ENCODE results near the gene OOEP.

Gene OOEP

DNA sequence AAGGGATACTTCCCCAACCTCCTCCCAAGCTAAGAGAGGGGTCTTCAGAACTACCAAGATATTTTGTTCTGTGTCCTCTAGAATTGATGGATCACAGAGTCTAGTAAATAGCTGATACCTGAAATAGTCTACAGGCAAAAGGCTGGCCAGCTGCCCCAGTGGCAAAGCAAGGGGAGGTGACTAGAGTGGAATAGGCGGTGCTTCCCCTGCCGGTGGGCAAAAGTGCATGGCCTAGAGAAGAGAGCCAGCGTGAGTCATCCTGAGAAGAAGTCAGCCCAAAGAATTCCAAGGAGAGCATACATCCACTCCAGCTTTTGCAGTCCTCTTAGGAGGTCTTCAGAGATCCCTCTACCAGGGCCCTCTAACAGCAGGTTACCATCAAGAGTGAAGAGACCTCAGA lies 30.4 kb downstream of the OOEP start:
- H3K4me1 ChIP-seq (ENCODE audit: insufficient read depth, low read length), result no peaks in the 10 kb centered on the region
- H3K4me3 ChIP-seq (ENCODE audit: low read depth in 1 of 2, low read length in 2 of 2), result no peak overlapping the region
- H3K9me3 ChIP-seq (ENCODE audit: low read length), result no peaks in the 10 kb centered on the region

GRCh38 chr6:73329201-73329600 lies 40.5 kb downstream of the OOEP start:
- H3K27me3 ChIP-seq (ENCODE audit: control insufficient read depth in 1 of 2, insufficient read depth in 2 of 2, low read length in 2 of 2), result no peaks in the 10 kb centered on the region
- H3K36me3 ChIP-seq (ENCODE audit: insufficient read depth, low read length), result no peaks in the 10 kb centered on the region
- H3K9me3 ChIP-seq (ENCODE audit: low read length), result no peaks in the 10 kb centered on the region
- H3K27ac ChIP-seq (ENCODE audit: low read depth, low read length), result no peak overlapping the region
- H3K9ac ChIP-seq (ENCODE audit: low read length), result no peak overlapping the region
- H3K4me1 ChIP-seq (ENCODE audit: insufficient read depth, low read length), result no peaks in the 10 kb centered on the region
- H3K4me3 ChIP-seq (ENCODE audit: low read depth in 1 of 2, low read length in 2 of 2), result no peak overlapping the region

More for the DNA sequence above, 30.4 kb downstream of the OOEP start:
- Histone ChIP-seq H3K27me3 (ENCODE audit: control insufficient read depth in 1 of 2, insufficient read depth in 2 of 2, low read length in 2 of 2) (no peaks in the 10 kb centered on the region), H3K9ac (ENCODE audit: low read length) (no peak overlapping the region), H3K36me3 (ENCODE audit: insufficient read depth, low read length) (no peaks in the 10 kb centered on the region), H3K27ac (ENCODE audit: low read depth, low read length) (no peak overlapping the region)

DNA sequence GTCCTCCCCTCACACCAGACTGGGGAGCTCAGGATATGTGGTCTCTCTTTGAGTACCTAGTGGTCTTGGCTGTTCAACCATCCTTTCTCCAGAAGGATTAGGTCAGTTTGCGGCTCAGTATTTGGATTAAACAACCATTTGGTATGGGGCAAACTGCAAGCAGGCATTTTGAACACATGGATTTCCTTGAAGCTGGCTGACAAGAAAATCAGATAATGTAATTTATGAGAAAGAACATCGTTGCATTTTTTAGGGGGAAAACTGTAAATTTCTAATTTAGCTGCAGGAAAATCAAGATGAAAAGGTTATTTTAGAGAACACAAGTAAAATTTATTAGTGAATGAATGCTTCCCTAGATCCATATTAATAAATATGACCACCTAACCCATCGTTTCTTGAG lies 40.9 kb downstream of the OOEP start:
- no peak overlapping the region for H3K4me3 ChIP-seq (ENCODE audit: low read depth in 1 of 2, low read length in 2 of 2)
- no peaks in the 10 kb centered on the region for H3K27me3 ChIP-seq (ENCODE audit: control insufficient read depth in 1 of 2, insufficient read depth in 2 of 2, low read length in 2 of 2)
- no peaks in the 10 kb centered on the region for H3K36me3 ChIP-seq (ENCODE audit: insufficient read depth, low read length)
- H3K4me1 ChIP-seq (ENCODE audit: insufficient read depth, low read length), result no peaks in the 10 kb centered on the region
- H3K9ac ChIP-seq (ENCODE audit: low read length), result no peak overlapping the region
- H3K9me3 ChIP-seq (ENCODE audit: low read length), result no peaks in the 10 kb centered on the region
- H3K27ac ChIP-seq (ENCODE audit: low read depth, low read length), result no peak overlapping the region

- Histone ChIP-seq H3K4me1 (ENCODE audit: insufficient read depth, low read length) (no peaks in the 10 kb centered on the region), H3K36me3 (ENCODE audit: insufficient read depth, low read length) (no peaks in the 10 kb centered on the region), H3K27ac (ENCODE audit: low read depth, low read length) (no peak overlapping the region), H3K9me3 (ENCODE audit: low read length) (no peaks in the 10 kb centered on the region), H3K27me3 (ENCODE audit: control insufficient read depth in 1 of 2, insufficient read depth in 2 of 2, low read length in 2 of 2) (no peaks in the 10 kb centered on the region), H3K4me3 (ENCODE audit: low read depth in 1 of 2, low read length in 2 of 2) (no peak overlapping the region), H3K9ac (ENCODE audit: low read length) (no peak overlapping the region)
Observed at GRCh38 chr6:73325656-73326055, 44.0 kb downstream of the OOEP start.

GRCh38 chr6:73323323-73323722 lies 46.4 kb downstream of the OOEP start:
- Histone ChIP-seq H3K4me1 (ENCODE audit: insufficient read depth, low read length) (no peaks in the 10 kb centered on the region), H3K9me3 (ENCODE audit: low read length) (no peaks in the 10 kb centered on the region), H3K9ac (ENCODE audit: low read length) (no peak overlapping the region), H3K4me3 (ENCODE audit: low read depth in 1 of 2, low read length in 2 of 2) (no peak overlapping the region), H3K36me3 (ENCODE audit: insufficient read depth, low read length) (no peaks in the 10 kb centered on the region), H3K27ac (ENCODE audit: low read depth, low read length) (no peak overlapping the region), H3K27me3 (ENCODE audit: control insufficient read depth in 1 of 2, insufficient read depth in 2 of 2, low read length in 2 of 2) (no peaks in the 10 kb centered on the region)

Measured in muscle layer of colon (tissue), 2 donors.